ENCODE results near the gene AFTPH. TPM values are rescaled to one million over a fixed set of nuclear protein-coding genes. Genes with fewer than 3 reads are reported as not detected.

Gene AFTPH
- total and polyA plus RNA-seq, 7 donors, result 12.0 to 26.8 (median 13.1) TPM

- H3K9me3 ChIP-seq, result no peaks in the 10 kb centered on the region
- ATAC-seq (peak in 1 of 4 donors; percentile 46), DNase-seq (no peak)
- H3K36me3 ChIP-seq (ENCODE audit: insufficient read depth in 1 of 2, low read depth in 1 of 2), result peaks cover 0 to 20% of the 10 kb centered on the region in 2 donors
- TF ChIP-seq, protein P1, sequence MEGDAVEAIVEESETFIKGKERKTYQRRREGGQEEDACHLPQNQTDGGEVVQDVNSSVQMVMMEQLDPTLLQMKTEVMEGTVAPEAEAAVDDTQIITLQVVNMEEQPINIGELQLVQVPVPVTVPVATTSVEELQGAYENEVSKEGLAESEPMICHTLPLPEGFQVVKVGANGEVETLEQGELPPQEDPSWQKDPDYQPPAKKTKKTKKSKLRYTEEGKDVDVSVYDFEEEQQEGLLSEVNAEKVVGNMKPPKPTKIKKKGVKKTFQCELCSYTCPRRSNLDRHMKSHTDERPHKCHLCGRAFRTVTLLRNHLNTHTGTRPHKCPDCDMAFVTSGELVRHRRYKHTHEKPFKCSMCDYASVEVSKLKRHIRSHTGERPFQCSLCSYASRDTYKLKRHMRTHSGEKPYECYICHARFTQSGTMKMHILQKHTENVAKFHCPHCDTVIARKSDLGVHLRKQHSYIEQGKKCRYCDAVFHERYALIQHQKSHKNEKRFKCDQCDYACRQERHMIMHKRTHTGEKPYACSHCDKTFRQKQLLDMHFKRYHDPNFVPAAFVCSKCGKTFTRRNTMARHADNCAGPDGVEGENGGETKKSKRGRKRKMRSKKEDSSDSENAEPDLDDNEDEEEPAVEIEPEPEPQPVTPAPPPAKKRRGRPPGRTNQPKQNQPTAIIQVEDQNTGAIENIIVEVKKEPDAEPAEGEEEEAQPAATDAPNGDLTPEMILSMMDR (IDR thresholded peaks at IDR 0.05), result no peak
- H3K4me1 ChIP-seq, result peaks cover 8% of the 10 kb centered on the region
- no peak overlapping the region for H3K4me3 ChIP-seq
- WGBS, 3 donors, result 32 to 53% (median 35%) methylated on average over 3 of the region's 3 CpGs
- no peak overlapping the region for H3K27ac ChIP-seq
- intact Hi-C loops (cut with DNase I), result loop anchor here in 1 of 2 donors (5.0 kb wide), 1 partner anchor 381 kb away; no protein-coding TSS in a partner anchor
- no peaks in the 10 kb centered on the region for H3K27me3 ChIP-seq (ENCODE audit: insufficient read depth in 3 of 3, low read length in 2 of 3)
Measured at GRCh38 chr2:64548761-64549160, 24.6 kb downstream of the AFTPH start.

DNA sequence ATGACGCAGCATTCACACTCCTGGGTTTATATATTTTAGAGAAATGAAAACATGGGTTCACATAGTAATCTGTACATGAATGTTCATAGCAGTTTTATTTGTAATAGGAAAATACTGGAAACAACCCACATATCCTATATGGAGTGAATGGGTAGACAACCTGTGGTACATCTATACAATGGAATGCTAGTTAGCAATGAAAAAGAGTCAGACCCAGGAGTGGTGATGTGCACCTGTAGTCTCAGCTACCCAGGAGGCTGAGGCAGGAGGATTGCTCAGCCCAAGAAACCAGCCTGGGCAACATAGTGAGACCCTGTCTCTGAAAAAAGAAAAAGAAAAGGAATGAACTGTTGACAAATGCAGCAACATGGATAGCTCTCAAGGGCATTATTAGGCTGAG lies 25.9 kb downstream of the AFTPH start:
- TF ChIP-seq, protein P1 (IDR thresholded peaks at IDR 0.05), result no peak
- WGBS, 3 donors, result 97 to 98% (median 98%) methylated on average over 1 of the region's 1 CpG
- Histone ChIP-seq H3K9me3 (no peaks in the 10 kb centered on the region), H3K27ac (no peak overlapping the region), H3K36me3 (ENCODE audit: insufficient read depth in 1 of 2, low read depth in 1 of 2) (peaks cover 0 to 20% of the 10 kb centered on the region in 2 donors), H3K27me3 (ENCODE audit: insufficient read depth in 3 of 3, low read length in 2 of 3) (no peaks in the 10 kb centered on the region), H3K4me3 (no peak overlapping the region), H3K4me1 (peaks cover 10% of the 10 kb centered on the region)
- ATAC-seq (no peak), DNase-seq (no peak)
- intact Hi-C loops (cut with DNase I), result no loop called here

GRCh38 chr2:64551851-64552250 lies 27.7 kb downstream of the AFTPH start:
- Histone ChIP-seq H3K4me1 (peaks cover 10% of the 10 kb centered on the region), H3K27ac (no peak overlapping the region), H3K27me3 (ENCODE audit: insufficient read depth in 3 of 3, low read length in 2 of 3) (no peaks in the 10 kb centered on the region), H3K4me3 (no peak overlapping the region), H3K9me3 (no peaks in the 10 kb centered on the region), H3K36me3 (ENCODE audit: insufficient read depth in 1 of 2, low read depth in 1 of 2) (peaks cover 0 to 20% of the 10 kb centered on the region in 2 donors)
- TF ChIP-seq, protein P1 (IDR thresholded peaks at IDR 0.05), result no peak
- intact Hi-C loops (cut with DNase I), result no loop called here
- ATAC-seq (no peak), DNase-seq (no peak)
- 58 to 86% (median 59%) methylated on average over 1 of the region's 1 CpG for WGBS, 3 donors

DNA sequence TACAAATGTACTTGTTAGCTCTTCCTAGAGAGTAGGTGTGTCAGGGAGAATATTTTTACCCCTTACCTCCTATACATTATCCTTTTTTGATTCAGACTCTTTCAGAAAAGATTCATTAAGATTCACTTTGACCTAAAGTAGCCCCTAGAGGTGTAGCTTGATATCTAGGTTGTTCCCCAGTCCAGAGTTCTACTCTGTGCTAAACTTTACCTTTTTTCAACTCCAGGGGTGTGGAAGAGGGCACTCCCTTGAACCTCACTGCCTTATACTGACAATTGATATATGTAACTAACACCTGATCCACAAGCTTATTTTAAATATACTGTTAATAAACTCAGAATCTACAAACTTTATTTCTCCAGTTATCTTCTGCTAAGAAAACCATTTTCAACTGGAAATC lies 30.0 kb downstream of the AFTPH start:
- no peak for ATAC-seq
- peaks cover 0 to 20% of the 10 kb centered on the region in 2 donors for H3K36me3 ChIP-seq (ENCODE audit: insufficient read depth in 1 of 2, low read depth in 1 of 2)
- no peak overlapping the region for H3K4me3 ChIP-seq
- H3K4me1 ChIP-seq, result peaks cover 3% of the 10 kb centered on the region
- no peak overlapping the region for H3K27ac ChIP-seq
- DNase-seq, result no peak
- TF ChIP-seq, protein P1 (IDR thresholded peaks at IDR 0.05), result no peak
- no peaks in the 10 kb centered on the region for H3K27me3 ChIP-seq (ENCODE audit: insufficient read depth in 3 of 3, low read length in 2 of 3)
- intact Hi-C loops (cut with DNase I), result no loop called here
- no peaks in the 10 kb centered on the region for H3K9me3 ChIP-seq

DNA sequence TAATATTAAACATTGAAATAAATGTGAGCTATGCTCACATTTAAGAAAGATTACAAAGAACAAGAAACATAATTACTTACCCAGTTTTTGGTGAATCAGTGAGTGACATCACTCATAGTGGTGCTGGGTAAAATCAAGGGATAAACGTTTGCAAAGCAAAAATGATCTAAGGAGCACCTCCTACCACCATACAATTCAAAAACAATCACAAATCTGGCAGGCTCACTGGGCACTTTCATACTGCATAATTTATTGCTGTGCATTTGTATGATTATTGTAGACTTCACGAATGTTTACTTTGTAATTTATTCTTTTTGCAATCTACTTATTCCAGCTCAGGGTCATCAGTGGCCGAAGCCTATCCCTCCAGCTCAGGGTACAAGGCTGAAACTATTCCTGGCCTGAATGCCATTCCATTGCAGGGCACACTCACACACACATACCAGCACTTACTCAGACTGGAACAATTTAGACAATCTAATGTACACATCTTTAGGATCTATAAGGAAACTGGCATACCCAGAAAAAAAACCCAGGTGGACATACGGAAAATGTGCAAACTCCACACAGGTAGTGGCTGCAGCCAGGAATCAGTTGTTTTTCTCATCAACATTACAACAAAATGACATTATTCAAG lies 34.4 kb downstream of the AFTPH start:
- WGBS, 3 donors, result 77 to 86% (median 77%) methylated on average over 4 of the region's 4 CpGs
- H3K4me3 ChIP-seq, result no peak overlapping the region
- ATAC-seq (no peak), DNase-seq (no peak)
- peaks cover 15% of the 10 kb centered on the region for H3K4me1 ChIP-seq
- intact Hi-C loops (cut with DNase I), result no loop called here
- no peak overlapping the region for H3K27ac ChIP-seq
- H3K36me3 ChIP-seq (ENCODE audit: insufficient read depth in 1 of 2, low read depth in 1 of 2), result peaks cover 0 to under 1% of the 10 kb centered on the region in 2 donors
- no peaks in the 10 kb centered on the region for H3K27me3 ChIP-seq (ENCODE audit: insufficient read depth in 3 of 3, low read length in 2 of 3)
- H3K9me3 ChIP-seq, result no peaks in the 10 kb centered on the region
- TF ChIP-seq, protein P1 (IDR thresholded peaks at IDR 0.05), result no peak

All from psoas muscle (tissue), 8 donors.